HG03039 (cell line): Measurements from ENCODE around the gene TTC39C.
"Not testable (repeated sequence)": the region's sequence is repeated elsewhere in the genome, so short reads cannot be mapped to it uniquely, and the experiment has no call there.

Source experiments
- ATAC-seq: cut with Tn5 transposase; IDR thresholded peaks from one replicate; pipeline ENCODE4 v1.9.1; 2021; ENCODE audit warnings: mild to moderate bottlenecking, moderate library complexity; ENCODE audit not compliant: unreplicated experiment

The TTC39C gene

DNA sequence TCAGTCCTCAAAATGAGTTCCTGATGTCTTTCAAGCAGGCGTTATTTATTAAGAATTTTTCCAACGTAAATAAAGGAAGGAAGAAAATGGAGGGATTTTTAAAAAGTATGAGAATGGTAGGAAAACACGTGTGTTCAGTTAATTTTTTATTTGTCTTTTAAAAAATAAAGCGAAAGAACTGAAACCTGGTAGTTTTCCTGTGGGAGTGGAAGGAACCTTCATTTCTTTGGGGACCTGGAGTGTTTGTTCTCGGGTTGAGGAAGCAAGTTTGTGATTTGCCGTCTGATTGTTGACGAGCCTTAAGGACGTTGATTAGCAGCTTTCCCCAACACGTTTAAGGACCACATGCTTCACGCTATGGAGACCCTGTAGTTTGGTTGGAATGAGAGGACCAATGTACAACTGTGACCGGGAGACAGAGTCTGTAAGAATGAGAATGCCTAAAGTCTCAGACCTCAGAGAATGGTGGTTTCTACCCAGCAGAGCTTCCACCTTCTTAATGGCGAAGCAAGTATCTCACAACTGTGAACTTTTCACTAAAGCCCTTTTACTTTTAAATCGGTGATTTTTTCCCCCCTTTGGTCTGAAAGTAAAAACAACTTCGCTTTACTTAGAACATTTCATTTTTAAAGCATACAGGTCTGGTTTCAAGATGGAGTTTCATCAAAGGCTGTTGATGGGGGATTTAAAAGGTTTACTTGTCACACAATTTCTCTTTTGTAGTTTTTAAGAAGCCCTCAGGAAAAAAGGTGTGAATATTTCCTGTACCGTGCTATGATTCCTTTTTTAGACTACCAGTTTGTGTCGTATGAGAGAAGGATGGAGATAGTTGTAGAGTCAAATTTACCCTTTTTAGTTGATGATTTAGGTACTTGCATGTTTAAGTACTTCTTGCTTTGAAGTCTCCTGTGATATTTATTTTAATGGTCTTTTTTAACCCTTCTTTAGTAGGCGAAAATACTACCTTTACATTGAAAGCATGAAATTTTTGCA is 1.4 kb downstream of the TTC39C start:
- ATAC-seq: no peak

DNA sequence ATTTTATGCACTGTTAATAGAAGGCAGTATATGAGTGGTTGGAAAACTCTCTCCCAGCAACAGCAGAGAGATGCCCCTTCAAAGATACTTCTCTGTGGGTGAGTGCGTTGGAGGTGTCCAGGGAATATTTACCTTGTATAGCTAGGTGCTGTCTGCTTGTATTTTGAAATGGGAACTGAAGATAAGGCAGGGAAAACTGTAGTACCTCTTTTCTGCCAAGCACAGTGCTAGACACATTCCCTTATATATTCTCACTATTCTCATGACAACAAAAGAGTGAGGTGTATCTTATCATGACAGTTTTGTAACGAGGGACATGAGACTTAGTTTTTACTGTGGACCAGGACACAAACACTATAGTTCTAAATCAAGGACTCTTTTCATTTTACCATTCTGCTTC is 2.1 kb downstream of the TTC39C start:
- no peak for ATAC-seq

DNA sequence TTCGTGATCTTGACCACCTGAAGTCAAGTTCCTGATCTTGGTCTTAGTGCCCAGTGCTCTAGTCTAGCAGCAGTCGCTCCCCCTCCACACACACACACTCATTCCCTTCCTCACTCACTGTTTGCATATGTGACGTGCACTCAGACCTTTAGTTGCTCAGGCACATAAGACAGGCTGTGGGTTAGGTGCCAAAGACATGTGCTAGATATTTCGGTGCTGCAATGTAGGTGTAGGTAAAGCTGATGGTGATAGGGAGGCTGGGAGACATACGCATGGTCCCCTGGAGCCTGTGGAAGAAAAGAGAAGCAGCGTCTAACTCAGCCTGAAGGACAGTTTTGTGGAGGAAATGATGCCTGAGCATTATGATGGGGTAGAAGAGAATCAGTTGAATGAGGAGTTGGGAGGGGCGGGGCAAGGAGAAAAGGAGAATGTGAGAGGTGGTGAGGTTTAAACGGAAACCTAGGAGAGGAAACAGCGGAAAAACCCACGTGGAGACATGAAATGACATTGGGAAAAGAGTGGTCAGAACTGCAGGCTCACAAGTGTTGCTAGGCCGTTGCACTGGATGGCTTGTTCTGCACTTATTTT is 3.8 kb downstream of the TTC39C start:
- ATAC-seq: no peak

DNA sequence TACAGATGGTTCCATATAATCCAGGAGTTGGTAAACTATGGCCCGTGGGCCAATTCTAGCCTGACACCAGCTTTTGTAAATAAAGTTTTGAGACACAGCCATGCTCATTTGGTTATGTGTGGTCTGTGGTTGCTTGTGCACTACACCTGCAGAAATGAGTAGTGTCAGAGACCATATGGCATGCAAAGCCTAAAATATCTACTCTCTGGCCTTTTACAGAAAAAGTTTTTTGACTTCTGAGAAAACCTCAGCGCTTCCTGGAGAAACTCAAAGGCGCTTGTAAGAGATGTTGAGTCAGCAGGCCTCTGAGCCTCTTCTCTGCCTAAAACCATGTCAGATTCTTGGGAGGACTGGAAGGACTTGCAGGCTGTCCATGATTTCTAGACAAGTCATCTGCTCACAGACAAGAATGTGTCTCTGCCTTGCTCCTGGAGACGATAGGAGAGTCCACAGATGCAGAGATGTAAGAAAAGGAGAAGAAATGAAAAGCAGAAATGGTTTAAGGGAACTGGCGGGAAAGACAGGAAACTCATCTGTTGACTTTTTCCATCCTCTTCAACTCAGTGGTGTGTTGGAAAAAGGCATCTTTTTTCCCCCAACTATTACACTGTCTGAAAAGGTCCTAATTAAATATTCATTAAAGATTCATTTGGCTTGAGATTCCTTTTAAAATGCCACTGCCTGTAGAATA is 5.2 kb downstream of the TTC39C start:
- peak; percentile 80 for ATAC-seq

DNA sequence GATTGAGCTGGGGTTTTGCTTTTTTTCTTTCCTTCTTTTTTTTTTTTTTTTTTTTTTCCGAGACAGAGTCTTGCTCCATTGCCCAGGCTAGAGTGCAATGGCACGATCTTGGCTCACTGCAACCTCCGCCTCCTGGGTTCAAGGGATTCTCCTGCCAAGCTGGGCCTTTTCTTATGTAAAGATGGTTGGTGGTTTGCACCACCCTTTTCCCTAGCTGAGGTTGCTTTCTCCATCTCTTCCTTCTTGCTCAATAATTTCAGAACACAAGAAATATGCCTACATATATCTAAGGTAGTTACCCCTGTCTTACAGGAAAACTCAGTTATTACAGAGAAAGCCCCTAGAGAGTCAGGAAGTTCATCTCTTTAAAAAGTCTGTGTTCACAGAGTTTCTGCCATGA is 7.0 kb downstream of the TTC39C start:
- no peak for ATAC-seq

DNA sequence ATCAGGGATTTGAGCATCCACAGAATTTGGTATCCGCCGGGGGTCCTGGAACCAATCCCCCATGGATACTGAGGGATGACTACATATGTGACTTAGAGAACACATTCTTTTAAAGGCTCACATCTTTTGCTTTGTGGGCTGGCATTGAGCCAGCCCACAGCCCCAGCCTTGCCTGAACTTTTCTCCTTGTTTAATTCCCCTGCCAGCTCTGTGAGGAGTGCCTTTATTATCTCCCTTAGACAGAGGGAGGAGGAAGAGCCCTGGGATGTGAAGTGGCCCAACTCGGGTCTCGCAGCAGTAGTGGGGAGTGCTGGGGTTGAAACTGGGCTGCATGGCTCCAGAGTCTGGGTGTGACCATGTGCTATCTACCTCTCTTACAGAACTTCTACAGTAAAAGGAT is 7.6 kb downstream of the TTC39C start:
- ATAC-seq: no peak

DNA sequence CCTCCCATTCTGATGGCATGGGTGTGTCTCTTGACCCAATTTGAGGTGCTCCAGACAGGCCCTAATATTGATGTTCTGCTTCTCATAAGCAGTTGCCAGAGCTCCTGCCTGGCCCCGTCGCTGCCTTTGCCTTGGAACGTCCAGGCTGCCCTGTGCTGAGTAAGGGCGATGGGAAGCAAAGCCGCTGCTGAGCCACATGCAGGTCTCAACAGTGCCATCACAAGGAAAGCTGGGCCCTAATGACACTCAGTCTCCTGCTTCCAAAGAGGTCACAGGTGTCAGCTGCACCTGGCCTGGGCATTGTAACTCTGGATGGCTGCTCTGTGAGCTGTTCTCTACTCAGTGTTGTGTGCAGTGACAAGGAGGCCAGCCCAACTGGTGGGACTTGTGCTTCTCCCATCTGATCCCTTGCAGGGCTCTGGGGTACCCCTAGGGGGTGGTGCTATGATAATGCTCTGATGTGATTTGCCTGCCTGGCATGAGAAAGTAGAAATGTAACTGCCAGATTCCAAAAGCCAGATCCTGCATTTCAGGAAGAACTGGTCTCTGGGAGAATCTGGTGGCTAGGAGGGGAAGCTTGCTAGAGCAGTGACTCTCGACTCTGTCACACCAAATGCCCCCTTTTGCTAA is 8.7 kb downstream of the TTC39C start:
- ATAC-seq: no peak

DNA sequence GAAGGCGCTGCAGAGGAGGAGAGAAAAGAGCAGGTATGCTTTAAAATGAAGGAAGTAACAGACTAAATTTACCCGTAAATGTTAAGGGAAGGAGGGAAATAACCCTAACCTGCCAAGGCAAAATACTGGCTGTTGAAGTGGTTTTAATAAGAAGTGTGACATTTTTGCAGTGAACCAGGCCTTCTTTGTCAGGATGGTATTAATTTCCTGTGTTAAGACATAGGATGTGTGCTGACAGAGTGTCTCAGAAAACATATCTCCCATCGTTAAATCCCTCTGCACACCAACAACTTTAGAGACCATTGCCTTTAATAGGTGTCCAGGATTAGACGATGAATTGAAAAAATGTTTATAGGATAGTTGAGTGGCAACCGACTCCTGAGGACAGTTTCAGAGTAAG is 9.9 kb downstream of the TTC39C start:
- ATAC-seq: no peak

DNA sequence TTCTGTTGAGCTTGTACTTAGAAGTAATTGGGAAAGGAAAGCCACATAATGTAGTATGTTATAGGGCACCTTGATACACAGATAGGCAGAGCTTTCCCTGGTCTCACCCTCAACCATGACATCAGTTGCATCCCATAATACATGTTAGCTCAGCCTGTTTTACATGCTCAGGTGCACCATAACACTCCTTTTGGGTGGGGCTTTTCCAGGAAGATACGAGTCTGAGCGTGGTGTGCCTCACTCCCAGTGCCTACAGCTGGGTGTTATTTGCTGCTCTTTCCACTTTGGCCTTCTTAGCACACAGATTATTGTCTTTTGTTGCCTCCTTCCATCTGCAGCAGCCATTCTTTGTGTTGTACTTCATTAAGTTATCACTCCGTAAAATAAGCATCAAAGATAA is 11.9 kb downstream of the TTC39C start:
- no peak for ATAC-seq

DNA sequence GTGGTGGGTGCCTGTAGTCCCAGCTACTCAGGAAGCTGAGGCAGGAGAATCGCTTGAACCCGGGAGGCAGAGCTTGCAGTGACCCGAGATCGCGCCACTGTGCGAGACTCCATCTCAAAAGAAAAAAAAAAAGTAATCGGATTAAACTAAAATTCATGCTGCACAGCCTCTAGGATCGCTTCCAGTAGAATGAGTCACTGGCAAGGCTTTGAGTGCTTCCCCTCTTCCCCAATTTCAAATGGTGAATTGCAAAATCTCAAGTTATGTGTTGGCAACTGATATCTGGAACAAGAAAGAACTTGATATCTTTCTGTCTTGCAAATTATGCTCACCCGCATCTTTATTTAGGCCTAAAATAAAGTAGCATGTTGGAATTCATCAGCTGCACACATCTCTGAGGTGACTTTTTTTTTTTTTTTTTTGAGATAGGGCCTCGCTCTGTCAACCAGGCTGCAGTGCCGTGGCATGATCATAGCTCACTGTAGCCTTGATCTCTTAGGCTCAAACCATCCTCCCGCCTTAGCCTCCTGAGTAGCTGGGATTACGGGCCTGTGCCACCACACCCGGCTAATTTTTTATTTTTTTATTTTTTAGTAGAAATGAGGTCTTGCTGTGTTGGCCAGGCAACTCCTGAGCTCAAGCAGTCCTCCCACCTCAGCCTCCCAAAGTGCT is 12.7 kb downstream of the TTC39C start:
- no peak for ATAC-seq

DNA sequence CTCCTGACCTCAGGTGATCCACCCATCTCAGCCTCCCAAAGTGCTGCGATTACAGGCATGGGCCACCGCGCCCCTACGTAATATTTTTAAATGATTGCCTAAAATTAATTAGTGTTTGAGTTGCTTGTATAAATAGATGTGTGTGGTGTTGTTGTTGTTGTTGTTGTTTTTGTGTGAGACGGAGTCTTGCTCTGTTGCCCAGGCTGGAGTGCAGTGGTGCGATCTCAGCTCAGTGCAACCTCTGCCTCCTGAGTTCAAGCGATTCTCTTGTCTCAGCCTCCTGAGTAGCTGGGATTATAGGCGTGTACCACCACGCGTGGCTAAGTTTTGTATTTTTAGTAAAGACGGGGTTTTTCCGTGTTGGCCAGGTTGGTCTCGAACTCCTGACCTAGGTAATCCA is 14.4 kb downstream of the TTC39C start:
- ATAC-seq: not testable (repeated sequence)

DNA sequence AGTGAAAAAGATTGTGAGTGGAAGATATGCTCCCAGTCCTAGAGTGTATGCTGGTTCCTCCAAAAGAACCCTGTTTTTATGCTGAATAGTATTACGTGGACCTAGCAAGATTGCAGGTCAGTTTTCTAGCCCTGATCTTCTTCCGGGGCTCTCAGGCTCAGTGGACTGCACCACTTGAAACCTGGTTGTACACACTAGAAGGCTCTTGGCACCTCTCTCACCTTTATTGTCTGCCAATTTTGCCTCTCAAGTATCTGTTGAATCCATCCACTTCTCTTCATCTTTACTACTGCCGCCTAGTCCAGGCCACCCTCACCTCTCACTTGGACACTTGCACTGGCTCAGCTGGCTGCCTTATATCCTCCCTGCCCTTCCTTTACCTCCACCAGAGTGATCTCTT is 16.8 kb downstream of the TTC39C start:
- ATAC-seq: no peak

DNA sequence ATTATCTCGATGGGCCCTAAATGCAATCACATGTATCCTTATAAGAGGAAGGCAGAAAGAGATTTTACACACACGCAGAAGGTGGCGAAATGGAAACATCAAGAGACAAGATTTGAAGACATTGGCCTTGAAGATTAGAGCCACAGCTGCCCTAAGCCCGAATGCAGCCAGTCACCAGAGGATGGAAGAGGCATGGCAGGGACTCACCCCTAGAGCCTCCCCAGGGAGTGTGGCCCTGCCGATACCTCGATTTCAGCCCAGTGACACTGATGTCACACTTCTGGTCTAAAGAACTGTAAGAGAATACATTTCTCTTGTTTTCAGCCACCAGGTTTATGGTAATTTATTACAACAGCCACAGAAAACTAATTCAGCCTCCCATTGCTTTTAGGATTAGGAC is 17.4 kb downstream of the TTC39C start:
- ATAC-seq: no peak

DNA sequence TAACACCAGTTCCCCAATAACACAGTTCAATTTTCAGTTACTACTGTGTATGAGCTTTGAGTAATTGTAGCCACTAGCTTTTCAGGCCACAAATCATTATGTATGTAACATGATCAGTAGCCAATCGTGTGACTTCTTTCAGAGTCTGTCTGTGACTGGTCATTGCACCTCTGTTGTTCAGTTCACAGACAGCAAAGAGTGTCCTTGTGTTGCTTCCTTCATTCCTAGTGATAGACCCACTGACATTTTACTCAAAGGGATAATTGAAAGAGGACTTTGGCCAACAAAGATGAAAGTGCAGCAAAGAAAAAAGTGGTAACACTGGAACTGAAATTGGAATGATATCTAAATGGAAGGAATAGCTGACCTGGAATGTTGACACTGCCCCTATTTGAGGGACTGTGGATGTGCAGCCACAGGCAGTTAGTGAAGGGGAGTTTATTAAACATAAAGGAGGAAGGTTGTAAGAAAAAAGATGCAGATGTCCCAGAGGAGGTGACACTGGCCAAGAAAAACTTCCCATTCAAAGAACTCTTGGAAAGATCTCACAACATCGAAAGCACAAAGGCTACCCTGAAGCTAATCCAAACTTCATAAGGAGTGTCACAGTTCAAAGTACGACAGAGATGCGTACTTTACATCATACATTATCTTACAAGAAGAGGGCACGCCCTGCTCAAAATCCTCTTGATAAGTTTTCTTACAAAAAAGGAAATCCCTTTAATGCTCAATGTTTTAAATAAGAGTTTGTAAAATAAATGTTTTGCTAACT is 19.3 kb downstream of the TTC39C start:
- no peak for ATAC-seq

DNA sequence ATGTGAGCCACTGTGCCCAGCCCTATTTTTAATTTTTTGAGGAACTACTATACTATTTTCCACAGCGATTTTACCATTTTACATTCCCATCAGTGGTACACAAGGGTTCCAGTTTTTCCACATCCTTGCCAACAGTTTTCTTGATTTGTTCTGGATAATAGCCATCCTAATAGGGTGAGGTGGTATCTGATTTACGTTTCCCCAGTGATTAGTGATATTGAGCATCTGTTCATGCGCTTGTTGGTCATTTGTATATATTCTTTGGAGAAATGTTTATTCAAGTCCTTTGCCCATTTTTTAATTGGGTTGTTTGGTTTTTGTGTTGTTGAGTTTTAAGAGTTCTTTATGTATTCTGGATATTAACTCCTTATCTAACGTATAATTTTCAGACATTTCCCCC is 20.8 kb downstream of the TTC39C start:
- ATAC-seq: no peak

DNA sequence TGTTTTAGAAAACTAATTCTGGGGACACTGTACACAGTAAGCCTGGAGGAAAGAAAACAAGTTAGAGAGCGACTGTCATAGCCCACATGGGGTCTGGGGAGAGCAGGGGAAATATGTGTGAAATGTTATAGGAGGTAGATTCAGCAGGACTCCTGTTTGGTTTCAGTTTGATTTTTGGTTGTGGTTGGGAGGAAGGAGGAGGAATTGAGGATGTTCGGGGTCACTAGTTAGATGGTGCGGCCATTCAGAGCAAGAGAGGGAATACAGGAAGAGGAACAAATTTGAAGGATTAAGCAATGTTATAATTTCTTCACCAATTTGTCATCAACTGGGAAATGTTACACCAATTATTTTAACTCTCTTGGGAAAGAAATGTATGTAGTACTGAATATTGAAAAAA is 25.1 kb downstream of the TTC39C start:
- ATAC-seq: no peak

DNA sequence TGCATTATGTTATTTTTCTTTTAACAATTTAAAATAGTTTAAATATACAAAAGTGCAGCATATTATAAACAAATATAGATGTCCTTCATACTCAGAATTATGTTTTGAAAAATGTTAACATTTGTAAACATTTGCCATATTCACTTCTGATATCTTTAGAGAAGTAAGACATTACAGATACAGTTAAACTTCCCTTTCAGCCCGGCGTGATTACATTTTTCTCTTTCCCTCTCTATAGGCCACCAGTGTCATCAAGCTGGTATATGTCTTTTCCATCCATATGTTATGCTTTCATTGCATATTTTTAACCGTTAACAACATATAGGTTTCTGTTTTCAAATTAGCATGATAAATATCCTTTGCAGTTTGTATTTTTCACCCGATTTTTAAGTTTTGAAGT is 27.1 kb downstream of the TTC39C start:
- ATAC-seq: no peak

DNA sequence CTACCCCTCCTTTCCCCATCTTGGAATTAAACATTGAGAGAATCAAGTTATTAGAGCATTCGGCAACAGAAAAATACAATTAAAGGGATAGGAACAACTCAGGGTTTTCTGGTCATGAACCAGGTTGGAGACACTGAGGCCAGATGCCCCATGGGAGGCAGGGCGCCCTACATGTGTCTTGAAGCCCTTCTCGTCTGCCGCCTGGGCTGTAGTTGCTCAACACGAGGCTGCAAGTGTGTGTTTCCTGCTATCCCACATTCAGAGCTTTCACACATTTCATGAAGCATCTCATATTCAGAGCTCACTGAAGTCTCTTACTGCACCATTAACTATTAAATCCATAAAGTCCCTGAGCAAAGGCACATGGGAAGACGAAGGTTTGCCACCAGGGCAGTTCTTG is 28.8 kb downstream of the TTC39C start:
- ATAC-seq: no peak

DNA sequence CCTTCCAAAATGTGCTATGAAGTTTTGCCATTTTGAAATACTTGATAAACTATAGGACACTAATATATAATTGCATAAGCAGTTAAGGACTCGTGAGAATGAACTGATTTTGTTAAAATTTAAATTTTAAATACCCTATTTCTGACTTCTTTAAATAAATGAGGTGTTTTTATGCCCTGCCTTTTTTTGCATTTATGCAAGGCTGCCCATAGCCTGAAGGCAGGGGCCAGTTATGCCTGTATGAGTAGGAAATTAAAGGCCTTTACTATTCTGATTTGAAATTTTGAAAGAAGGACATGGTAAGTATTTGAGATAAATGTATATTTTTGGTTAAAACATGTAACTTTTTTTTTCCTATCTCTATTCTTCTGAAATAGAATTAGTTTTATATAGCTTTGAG is 33.7 kb downstream of the TTC39C start:
- no peak for ATAC-seq

DNA sequence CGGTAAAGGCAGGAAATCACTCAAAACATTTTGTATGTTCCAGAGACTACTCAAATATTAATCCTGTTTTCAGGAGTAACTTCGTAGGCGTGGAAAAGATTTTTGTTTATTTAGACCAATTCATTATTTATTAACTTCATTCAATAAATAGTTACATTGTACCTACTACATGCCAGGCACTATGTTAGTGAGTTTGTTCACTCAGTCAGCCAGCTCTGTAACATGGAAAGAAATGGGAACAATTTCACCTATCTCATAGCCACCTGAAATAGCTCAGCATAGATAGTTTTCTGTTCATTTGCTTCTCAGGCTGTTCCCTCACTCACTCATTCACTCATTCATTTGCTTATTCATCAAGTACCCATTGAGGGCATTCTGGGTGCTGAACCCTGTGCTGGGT is 34.6 kb downstream of the TTC39C start:
- ATAC-seq: no peak
